Stimulated activated CD4-positive, alpha-beta T cell treated with anti-CD3 and anti-CD28 coated beads, Interleukin-1b, Interleukin-23, amount 100 ng/mL, for 24 hours (primary cell): ENCODE results near the gene PREX1.

ENCODE experiments used
- DNase-seq, 4 experiments: peaks; one replicate each; pipeline ENCODE4 v3.0.0-alpha.2; 2020; ENCODE audit warnings: low read depth in 4 of 4, low spot score in 1 of 4

PREX1 gene

GRCh38 chr20:48826069-48826468 lies 1.7 kb downstream of the PREX1 start:
- DNase-seq, result no peak

GRCh38 chr20:48825566-48825920 lies 2.3 kb downstream of the PREX1 start:
- DNase-seq, result no peak

GRCh38 chr20:48824830-48825565 lies 2.8 kb downstream of the PREX1 start:
- no peak for DNase-seq

- DNase-seq, result peak in 1 of 4 experiments; percentile 54
These were observed 3.8 kb downstream of the PREX1 start for GRCh38 chr20:48823960-48824498.

- no peak for DNase-seq
These were observed 4.3 kb downstream of the PREX1 start for GRCh38 chr20:48823476-48823875.

DNA sequence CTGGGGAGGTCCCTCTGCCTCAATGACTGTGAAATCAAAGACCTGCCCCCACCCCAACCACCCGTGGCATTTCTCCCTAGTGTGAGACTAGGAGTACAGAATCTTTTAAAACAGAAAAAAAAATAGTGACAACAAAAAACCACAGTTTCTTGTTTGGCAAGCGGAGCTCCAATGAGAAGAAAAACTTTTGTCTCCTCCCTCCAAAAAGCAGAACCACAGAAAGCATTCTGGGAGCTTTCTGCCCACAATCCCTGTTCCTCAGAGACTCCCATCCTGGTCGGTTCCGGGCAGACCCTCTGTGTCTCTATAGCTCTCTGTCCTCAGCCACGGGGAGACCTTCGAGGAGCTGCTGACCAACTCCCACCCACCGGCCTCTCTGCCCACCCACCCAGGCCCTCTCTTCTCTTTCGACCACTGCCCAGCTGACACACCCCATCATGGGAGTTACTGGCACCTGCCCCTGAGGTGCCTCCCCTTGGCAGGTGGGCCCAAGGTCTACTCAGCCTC lies 4.9 kb downstream of the PREX1 start:
- DNase-seq, result no peak

GRCh38 chr20:48822178-48822577 lies 5.6 kb downstream of the PREX1 start:
- no peak for DNase-seq

DNA sequence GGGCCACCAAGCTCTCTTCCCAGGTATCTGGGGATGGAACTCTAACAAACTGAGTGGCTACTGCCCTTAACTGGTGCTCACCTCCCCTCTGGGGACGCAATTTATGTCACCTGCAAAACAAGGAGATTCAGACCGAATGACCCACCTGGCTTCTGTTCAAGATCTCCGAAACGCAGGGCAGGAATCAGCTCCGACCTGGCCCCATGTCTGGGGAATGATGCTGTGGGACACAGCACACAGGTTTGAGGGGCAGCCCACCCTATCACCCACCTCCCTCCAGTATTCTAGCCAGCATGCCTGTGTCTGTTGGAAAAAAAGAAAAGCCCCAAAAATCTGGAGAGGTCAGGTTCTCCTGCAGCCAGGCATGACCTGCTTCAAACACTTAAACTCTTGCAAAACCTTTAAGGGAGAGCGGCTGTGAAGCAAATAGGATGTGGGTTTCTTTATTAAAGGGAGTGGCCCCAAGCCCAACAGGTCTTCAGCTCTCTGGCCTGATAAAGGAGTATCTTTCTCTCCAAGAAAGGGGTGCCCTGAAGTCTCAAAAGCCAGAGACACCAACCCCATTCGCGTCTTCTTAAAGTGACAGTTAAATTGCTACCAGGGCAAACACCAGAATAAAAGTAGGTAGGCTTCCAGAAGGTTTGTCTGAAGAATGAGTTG lies 6.4 kb downstream of the PREX1 start:
- DNase-seq, result no peak

- no peak for DNase-seq
These were observed 7.2 kb downstream of the PREX1 start for GRCh38 chr20:48820649-48820973.

GRCh38 chr20:48819821-48820648 lies 7.8 kb downstream of the PREX1 start:
- DNase-seq, result no peak

- no peak for DNase-seq
These were observed 8.7 kb downstream of the PREX1 start for GRCh38 chr20:48819089-48819488.

DNA sequence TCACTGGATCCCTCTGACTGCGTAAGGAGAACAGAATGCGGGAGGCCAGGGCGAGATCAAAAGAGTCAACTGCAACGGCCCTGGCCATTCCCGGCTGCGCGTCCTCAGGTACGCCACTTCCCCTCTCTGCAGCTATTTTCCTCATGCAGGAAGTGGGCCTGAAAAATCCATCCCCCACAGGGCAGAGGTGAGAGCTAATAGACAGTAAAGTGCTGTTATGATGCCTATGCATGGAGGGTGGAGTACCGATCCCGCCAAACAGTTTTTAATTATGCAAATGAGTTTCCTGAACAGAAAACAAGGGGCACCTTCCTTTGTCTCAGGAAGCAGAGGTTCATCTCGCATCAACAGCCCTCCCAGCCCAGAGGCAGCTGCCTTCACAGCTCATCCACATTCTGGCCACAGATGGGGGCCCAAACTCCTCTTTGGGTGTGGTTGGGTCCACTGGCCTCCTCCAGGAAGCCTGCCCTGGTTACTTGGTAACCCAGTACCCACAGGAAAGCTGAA lies 9.3 kb downstream of the PREX1 start:
- no peak for DNase-seq

GRCh38 chr20:48818031-48818370 lies 9.8 kb downstream of the PREX1 start:
- DNase-seq, result no peak

GRCh38 chr20:48817367-48818030 lies 10.3 kb downstream of the PREX1 start:
- DNase-seq, result no peak

DNA sequence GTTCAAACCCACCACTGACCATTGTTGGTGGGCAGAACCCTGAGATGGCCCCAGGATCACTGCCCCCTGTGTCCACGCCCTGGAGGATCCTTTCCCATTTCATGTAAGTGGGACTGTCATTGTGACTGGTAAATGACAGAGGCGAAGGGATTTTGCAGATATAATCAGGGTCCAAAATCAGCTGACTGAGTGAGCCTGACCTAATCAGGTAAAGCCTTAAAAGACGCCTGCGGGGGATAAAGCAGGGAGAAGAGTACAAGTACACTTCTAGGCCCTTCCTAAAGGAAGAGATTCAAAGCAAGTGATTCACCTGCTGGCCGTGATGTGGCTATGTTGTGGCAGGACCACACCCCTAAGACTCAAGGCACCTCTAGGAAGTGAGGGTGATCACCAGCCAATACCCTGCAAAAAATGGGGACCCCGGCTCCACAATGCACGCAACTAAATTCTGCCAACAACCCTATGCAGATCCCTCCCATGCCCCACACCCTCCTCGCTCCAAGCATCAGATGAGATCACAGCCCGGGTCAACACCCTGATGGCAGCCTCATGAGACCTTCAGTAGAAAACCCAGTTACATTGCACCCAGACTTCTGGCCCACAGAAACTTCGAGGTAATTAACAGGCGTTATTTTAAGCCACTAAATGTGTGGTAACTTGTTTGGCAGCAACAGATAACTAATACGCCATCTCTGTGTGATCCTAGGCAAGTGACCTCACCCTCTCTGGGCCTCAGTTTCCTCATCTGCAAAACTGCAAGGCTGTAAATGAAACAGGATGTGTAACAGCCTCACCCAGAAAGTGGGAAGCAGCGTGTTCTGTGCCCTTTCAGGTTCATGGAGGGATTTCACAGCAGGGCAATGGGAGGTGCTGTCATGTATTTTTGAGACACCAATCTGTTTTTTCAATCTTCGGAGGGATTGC lies 11.3 kb downstream of the PREX1 start:
- DNase-seq, result no peak

GRCh38 chr20:48815537-48815936 lies 12.3 kb downstream of the PREX1 start:
- DNase-seq, result no peak

DNA sequence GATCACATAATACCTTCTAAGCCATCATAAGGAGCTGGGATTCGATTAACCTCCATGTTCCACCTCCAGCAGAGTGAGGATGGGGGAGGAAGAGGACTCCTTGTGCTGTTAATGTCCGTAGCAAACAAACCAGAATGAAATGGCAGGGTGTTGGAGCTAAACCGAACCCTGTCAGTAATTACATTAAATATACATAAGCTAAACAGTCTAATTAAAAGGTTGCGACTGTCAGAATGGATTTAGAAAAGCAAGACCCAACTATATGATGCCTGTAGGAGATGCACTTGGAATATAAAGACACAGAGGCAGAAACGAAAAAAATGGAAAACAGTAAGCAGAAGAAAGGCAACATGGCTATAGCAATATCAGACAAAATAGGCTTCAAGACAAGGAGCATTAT lies 13.2 kb downstream of the PREX1 start:
- no peak for DNase-seq

DNA sequence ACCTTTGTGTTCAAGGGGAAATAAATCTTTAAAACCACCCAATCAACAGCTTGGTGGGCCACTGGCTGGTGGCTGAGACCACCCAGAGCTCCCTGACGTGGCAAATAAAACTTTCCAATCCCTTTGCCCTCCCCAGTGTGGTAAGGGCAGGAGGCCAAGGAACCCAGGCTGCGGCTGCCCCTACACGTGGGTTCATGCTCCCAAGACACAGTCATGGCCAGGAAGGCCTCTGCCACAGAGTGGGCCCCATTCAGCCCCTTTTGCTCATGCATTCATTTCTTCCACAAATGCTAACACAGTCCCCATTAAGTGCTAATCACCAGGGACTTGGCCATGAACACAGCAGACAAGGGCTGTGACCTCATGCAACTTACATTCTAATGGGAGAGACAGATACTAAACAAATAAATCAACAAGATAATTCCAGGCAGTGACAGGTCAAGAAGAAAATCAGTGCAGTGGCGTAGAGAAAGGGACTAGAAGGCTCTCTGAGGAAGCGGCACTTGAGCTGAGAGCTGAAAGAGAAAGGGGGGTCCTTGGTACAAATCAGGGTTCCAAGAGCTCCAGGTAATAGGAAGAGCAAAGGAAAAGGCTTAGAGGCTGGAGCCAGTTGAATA lies 13.8 kb downstream of the PREX1 start:
- no peak for DNase-seq

GRCh38 chr20:48813446-48813747 lies 14.4 kb downstream of the PREX1 start:
- no peak for DNase-seq
